HG03159 (cell line): ENCODE results near the gene SSBP4.
"Not testable (repeated sequence)": the region's sequence is repeated elsewhere in the genome, so short reads cannot be mapped to it uniquely, and the experiment has no call there.

Source experiments
- ATAC-seq: cut with Tn5 transposase; IDR thresholded peaks from one replicate; pipeline ENCODE4 v1.9.1; 2021; ENCODE audit warnings: mild to moderate bottlenecking, moderate library complexity; ENCODE audit not compliant: unreplicated experiment

Gene SSBP4

GRCh38 chr19:18419195-18419698 lies at the start of gene SSBP4:
TSS of gene SSBP4 (plus strand) at chr19:18419398. CDS start at chr19:18419649, 251 bp downstream.
- no peak for ATAC-seq

- ATAC-seq = no peak
These were observed 45.7 kb upstream of the SSBP4 start for GRCh38 chr19:18373407-18373891.

GRCh38 chr19:18373892-18374629 lies 45.1 kb upstream of the SSBP4 start:
- peak; percentile 76 for ATAC-seq

- ATAC-seq = no peak
These were observed 42.2 kb upstream of the SSBP4 start for GRCh38 chr19:18377026-18377425.

GRCh38 chr19:18379803-18380747 lies 39.1 kb upstream of the SSBP4 start:
- ATAC-seq = no peak

- ATAC-seq = no peak
These were observed 38.4 kb upstream of the SSBP4 start for GRCh38 chr19:18380843-18381242.

- not testable (repeated sequence) for ATAC-seq
These were observed 35.6 kb upstream of the SSBP4 start for GRCh38 chr19:18383622-18384021.

- no peak for ATAC-seq
These were observed 34.4 kb upstream of the SSBP4 start for GRCh38 chr19:18384775-18385174.

GRCh38 chr19:18385359-18385674 lies 33.9 kb upstream of the SSBP4 start:
- no peak for ATAC-seq

- ATAC-seq = no peak
These were observed 33.3 kb upstream of the SSBP4 start, which contains the start of gene GDF15 for GRCh38 chr19:18385675-18386542. TSS of gene GDF15 (plus strand) at chr19:18386158. CDS start at chr19:18386190, 32 bp downstream.

- ATAC-seq = no peak
These were observed 32.5 kb upstream of the SSBP4 start for GRCh38 chr19:18386543-18387271.

- peak; percentile 62 for ATAC-seq
These were observed 30.9 kb upstream of the SSBP4 start for GRCh38 chr19:18388100-18388959.

GRCh38 chr19:18388960-18389725 lies 30.1 kb upstream of the SSBP4 start:
- ATAC-seq = no peak

GRCh38 chr19:18389726-18390064 lies 29.5 kb upstream of the SSBP4 start:
- no peak for ATAC-seq

- ATAC-seq = no peak
These were observed 28.9 kb upstream of the SSBP4 start for GRCh38 chr19:18390065-18390907.

- no peak for ATAC-seq
These were observed 27.6 kb upstream of the SSBP4 start for GRCh38 chr19:18391509-18392075.

GRCh38 chr19:18392417-18392816 lies 26.8 kb upstream of the SSBP4 start:
- ATAC-seq = no peak
